GM19438 (cell line): ENCODE measurements around the gene SYCN.

Experiments
- ATAC-seq: cut with Tn5 transposase; IDR thresholded peaks from one replicate; pipeline ENCODE4 v1.9.1; 2021; ENCODE audit warnings: low read depth; ENCODE audit not compliant: unreplicated experiment

SYCN gene

GRCh38 chr19:39196320-39196719 is 7.7 kb downstream of the SYCN start:
- ATAC-seq: no peak

- ATAC-seq: no peak
Observed at GRCh38 chr19:39195755-39196154, 8.3 kb downstream of the SYCN start.

GRCh38 chr19:39194832-39195542 is 9.1 kb downstream of the SYCN start:
- ATAC-seq: no peak

- ATAC-seq: no peak
Observed at GRCh38 chr19:39193803-39194202, 10.3 kb downstream of the SYCN start.

GRCh38 chr19:39192846-39193245 is 11.2 kb downstream of the SYCN start:
- no peak for ATAC-seq

- ATAC-seq: no peak
Observed at GRCh38 chr19:39190768-39191167, 13.3 kb downstream of the SYCN start.

GRCh38 chr19:39188960-39189359 is 15.1 kb downstream of the SYCN start:
- no peak for ATAC-seq

- no peak for ATAC-seq
Observed at GRCh38 chr19:39187552-39187943, 16.5 kb downstream of the SYCN start.

GRCh38 chr19:39186391-39186790 is 17.7 kb downstream of the SYCN start:
- no peak for ATAC-seq

- no peak for ATAC-seq
Observed at GRCh38 chr19:39183104-39183503, 21.0 kb downstream of the SYCN start.

GRCh38 chr19:39182174-39182505 is 21.9 kb downstream of the SYCN start:
- no peak for ATAC-seq

GRCh38 chr19:39181500-39182173 is 22.4 kb downstream of the SYCN start:
- no peak for ATAC-seq

- ATAC-seq: no peak
Observed at GRCh38 chr19:39180749-39181148, 23.3 kb downstream of the SYCN start.

- no peak for ATAC-seq
Observed at GRCh38 chr19:39179754-39180153, 24.3 kb downstream of the SYCN start.

GRCh38 chr19:39178296-39179006 is 25.6 kb downstream of the SYCN start:
- no peak for ATAC-seq

GRCh38 chr19:39177736-39178135 is 26.3 kb downstream of the SYCN start:
- ATAC-seq: no peak

GRCh38 chr19:39177110-39177699 is 26.9 kb downstream of the SYCN start:
- no peak for ATAC-seq

GRCh38 chr19:39175564-39175963 is 28.5 kb downstream of the SYCN start:
- no peak for ATAC-seq

- no peak for ATAC-seq
Observed at GRCh38 chr19:39174558-39175544, 29.2 kb downstream of the SYCN start.

GRCh38 chr19:39174142-39174541 is 29.9 kb downstream of the SYCN start:
- no peak for ATAC-seq
